Measurements from ENCODE around the gene RBM23. TPM values are rescaled to one million over a fixed set of nuclear protein-coding genes. Genes with fewer than 3 reads are reported as not detected.

The RBM23 gene
- total RNA-seq, 1 experiment from 2014 or later: 105 TPM

DNA sequence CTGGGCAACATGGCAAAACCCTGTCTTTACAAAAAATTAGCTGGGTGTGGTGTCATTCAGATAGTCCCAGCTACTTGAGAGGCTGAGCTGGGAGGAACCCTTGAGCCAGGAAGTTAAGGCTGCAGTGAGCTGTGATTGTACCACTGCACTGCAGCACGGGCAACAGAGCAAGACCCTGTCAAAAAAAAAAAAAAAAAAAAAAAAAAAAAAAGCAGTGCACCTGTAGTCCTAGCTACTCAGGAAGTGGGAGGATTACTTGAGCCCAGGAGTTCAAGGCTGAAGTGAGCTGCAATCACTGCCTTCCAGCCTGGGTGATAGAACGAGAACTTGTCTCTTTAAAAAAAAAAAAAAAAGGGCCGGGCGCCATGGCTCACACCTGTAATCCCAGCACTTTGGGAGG, 30.3 kb downstream of the RBM23 start:
- DNase-seq (ENCODE audit: low spot score): no peak
- Histone ChIP-seq H3K27me3 (replicated peaks; ENCODE audit: insufficient read depth, low read depth, low read length, poor library complexity) (no peaks in the 10 kb centered on the region), H3K36me3 (ENCODE audit: insufficient read depth, low read length, poor library complexity, severe bottlenecking) (no peaks in the 10 kb centered on the region), H3K4me3 (ENCODE audit: low read depth, low read length, poor library complexity, severe bottlenecking) (no peak overlapping the region), H3K9me3 (ENCODE audit: low read depth, low read length, poor library complexity, severe bottlenecking) (no peaks in the 10 kb centered on the region), H3K4me1 (ENCODE audit: insufficient read depth, low read length, poor library complexity, severe bottlenecking) (no peaks in the 10 kb centered on the region), H3K27ac (ENCODE audit: low read depth, low read length, poor library complexity, severe bottlenecking) (no peak overlapping the region)
- CTCF ChIA-PET: interaction anchor here (0.6 to 0.7 kb wide), 2 partner anchors 98 to 505 kb away, joined by 3 to 5 read pairs; no protein-coding TSS in a partner anchor
- intact Hi-C loops (cut with micrococcal nuclease; ENCODE audit: unreplicated experiment): no loop called here
- no peak for TF ChIP-seq CTCF (conservative IDR thresholded peaks at IDR 0.05; ENCODE audit: low read depth, low read length)
- no peak for TF ChIP-seq EZH2 (IDR thresholded peaks at IDR 0.05; ENCODE audit: borderline replicate concordance, low read depth, low read length, poor library complexity, severe bottlenecking)
- BruUV-seq (replicated peaks): no TSS peak
- POLR2A ChIA-PET (ENCODE audit: low non-redundant PET): no interaction called here

DNA sequence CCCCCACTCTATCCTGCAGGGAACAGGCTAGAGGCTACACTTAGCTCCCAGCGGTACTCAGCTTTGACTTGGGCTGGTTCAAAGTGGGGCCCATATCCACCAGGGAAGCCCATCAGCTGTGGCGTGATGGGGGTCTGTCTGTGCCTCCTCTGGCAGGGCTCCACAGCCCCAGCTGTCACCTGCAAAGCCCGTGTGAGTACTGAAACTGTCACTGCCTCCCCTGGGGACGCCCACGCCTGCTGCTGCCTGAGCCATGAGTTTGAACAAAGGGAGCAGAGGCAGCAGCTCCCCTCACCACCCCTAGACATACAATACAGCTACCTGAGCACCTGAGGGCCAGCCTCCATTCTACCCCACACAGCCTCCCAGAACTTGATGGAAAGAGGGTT, 31.0 kb downstream of the RBM23 start:
- H3K4me3 ChIP-seq (ENCODE audit: low read depth, low read length, poor library complexity, severe bottlenecking): no peak overlapping the region
- POLR2A ChIA-PET (ENCODE audit: low non-redundant PET): no interaction called here
- H3K9me3 ChIP-seq (ENCODE audit: low read depth, low read length, poor library complexity, severe bottlenecking): no peaks in the 10 kb centered on the region
- no peaks in the 10 kb centered on the region for H3K27me3 ChIP-seq (replicated peaks; ENCODE audit: insufficient read depth, low read depth, low read length, poor library complexity)
- no peaks in the 10 kb centered on the region for H3K36me3 ChIP-seq (ENCODE audit: insufficient read depth, low read length, poor library complexity, severe bottlenecking)
- no peak for DNase-seq (ENCODE audit: low spot score)
- no peaks in the 10 kb centered on the region for H3K4me1 ChIP-seq (ENCODE audit: insufficient read depth, low read length, poor library complexity, severe bottlenecking)
- intact Hi-C loops (cut with micrococcal nuclease; ENCODE audit: unreplicated experiment): no loop called here
- CTCF ChIA-PET: interaction anchor here (1.0 kb wide), 1 partner anchor 170 kb away, joined by 3 read pairs; no protein-coding TSS in a partner anchor
- BruUV-seq (replicated peaks): no TSS peak
- no peak for TF ChIP-seq EZH2 (IDR thresholded peaks at IDR 0.05; ENCODE audit: borderline replicate concordance, low read depth, low read length, poor library complexity, severe bottlenecking)
- H3K27ac ChIP-seq (ENCODE audit: low read depth, low read length, poor library complexity, severe bottlenecking): no peak overlapping the region

- no peaks in the 10 kb centered on the region for H3K4me1 ChIP-seq (ENCODE audit: insufficient read depth, low read length, poor library complexity, severe bottlenecking)
- DNase-seq (ENCODE audit: low spot score): peak; percentile 50
Measured at GRCh38 chr14:22887260-22887989, 31.5 kb downstream of the RBM23 start.

More at GRCh38 chr14:22887260-22887989, 31.5 kb downstream of the RBM23 start:
- Histone ChIP-seq H3K4me3 (ENCODE audit: low read depth, low read length, poor library complexity, severe bottlenecking) (peak overlapping the region; percentile 29), H3K27ac (ENCODE audit: low read depth, low read length, poor library complexity, severe bottlenecking) (no peak overlapping the region), H3K27me3 (replicated peaks; ENCODE audit: insufficient read depth, low read depth, low read length, poor library complexity) (no peaks in the 10 kb centered on the region), H3K9me3 (ENCODE audit: low read depth, low read length, poor library complexity, severe bottlenecking) (no peaks in the 10 kb centered on the region), H3K36me3 (ENCODE audit: insufficient read depth, low read length, poor library complexity, severe bottlenecking) (no peaks in the 10 kb centered on the region)
- no peak for TF ChIP-seq CTCF (conservative IDR thresholded peaks at IDR 0.05; ENCODE audit: low read depth, low read length)
- intact Hi-C loops (cut with micrococcal nuclease; ENCODE audit: unreplicated experiment): no loop called here
- ChIA-PET CTCF (interaction anchor here (0.6 to 1.0 kb wide), 2 partner anchors 15 to 171 kb away, joined by 3 to 6 read pairs; no protein-coding TSS in a partner anchor), POLR2A (ENCODE audit: low non-redundant PET) (no interaction called here)
- BruUV-seq (replicated peaks): no TSS peak
